ENCODE results near the gene ARL16.

Gene ARL16

DNA sequence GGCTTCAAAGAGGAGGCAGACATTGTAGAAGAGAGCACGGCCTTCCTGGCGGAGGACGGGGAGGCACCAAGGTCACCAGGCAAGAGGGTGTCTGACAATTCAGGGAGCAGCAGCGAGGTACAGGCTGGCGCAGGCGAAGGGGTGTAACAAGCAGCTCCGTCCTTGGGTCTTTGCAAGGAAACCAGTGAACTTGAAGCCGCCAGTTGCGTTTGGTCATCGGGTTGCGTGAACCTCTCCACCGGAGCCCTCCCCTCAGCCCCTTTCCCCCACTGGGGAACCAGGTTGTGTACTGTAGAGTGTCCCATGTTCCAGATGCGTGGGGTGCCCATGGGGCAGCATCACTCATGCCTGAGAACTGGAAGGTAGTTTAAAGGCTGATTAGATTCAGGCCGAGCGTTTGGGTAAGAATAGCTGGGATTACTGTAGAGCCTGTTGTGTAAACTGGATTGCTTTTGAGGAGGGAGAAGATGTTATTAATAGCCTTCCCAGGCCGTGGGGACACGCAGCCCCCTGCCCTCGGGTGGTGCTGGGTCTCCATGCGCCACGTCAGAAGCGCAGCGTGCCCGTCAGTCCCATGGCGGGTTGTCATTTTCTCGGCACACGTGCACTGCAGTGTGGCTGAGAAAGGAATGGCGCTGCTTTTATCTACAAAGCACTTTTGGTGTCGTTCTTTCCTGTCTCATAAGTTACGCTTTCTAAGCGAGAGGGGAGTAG is 22.1 kb upstream of the ARL16 start:
- H3K9me3 ChIP-seq (ENCODE audit: insufficient read depth, low read length), result no peaks in the 10 kb centered on the region
- H3K36me3 ChIP-seq (replicated peaks; ENCODE audit: low read depth, low read length), result peaks cover 45% of the 10 kb centered on the region
- no peaks in the 10 kb centered on the region for H3K27me3 ChIP-seq (ENCODE audit: low read depth, low read length)
- peaks cover 23% of the 10 kb centered on the region for H3K4me1 ChIP-seq (ENCODE audit: low read length)
- peaks cover 51% of the 10 kb centered on the region for H3K79me2 ChIP-seq (ENCODE audit: low read length)
- H3K4me2 ChIP-seq (ENCODE audit: low read length), result no peak overlapping the region
- H2AFZ ChIP-seq (ENCODE audit: low read depth, low read length), result no peak overlapping the region
- H3K27ac ChIP-seq (ENCODE audit: low read length), result no peak overlapping the region
- H4K20me1 ChIP-seq (ENCODE audit: insufficient read depth, low read length), result peaks cover 6% of the 10 kb centered on the region
- H3K4me3 ChIP-seq (ENCODE audit: low read length), result no peak overlapping the region
- H3K9ac ChIP-seq (ENCODE audit: low read length), result no peak overlapping the region
- TF ChIP-seq, protein P1, sequence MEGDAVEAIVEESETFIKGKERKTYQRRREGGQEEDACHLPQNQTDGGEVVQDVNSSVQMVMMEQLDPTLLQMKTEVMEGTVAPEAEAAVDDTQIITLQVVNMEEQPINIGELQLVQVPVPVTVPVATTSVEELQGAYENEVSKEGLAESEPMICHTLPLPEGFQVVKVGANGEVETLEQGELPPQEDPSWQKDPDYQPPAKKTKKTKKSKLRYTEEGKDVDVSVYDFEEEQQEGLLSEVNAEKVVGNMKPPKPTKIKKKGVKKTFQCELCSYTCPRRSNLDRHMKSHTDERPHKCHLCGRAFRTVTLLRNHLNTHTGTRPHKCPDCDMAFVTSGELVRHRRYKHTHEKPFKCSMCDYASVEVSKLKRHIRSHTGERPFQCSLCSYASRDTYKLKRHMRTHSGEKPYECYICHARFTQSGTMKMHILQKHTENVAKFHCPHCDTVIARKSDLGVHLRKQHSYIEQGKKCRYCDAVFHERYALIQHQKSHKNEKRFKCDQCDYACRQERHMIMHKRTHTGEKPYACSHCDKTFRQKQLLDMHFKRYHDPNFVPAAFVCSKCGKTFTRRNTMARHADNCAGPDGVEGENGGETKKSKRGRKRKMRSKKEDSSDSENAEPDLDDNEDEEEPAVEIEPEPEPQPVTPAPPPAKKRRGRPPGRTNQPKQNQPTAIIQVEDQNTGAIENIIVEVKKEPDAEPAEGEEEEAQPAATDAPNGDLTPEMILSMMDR (IDR thresholded peaks at IDR 0.05; ENCODE audit: low read depth, low read length), result no peak
- TF ChIP-seq EZH2phosphoT487 (IDR thresholded peaks at IDR 0.05; ENCODE audit: low read depth), result no peak

DNA sequence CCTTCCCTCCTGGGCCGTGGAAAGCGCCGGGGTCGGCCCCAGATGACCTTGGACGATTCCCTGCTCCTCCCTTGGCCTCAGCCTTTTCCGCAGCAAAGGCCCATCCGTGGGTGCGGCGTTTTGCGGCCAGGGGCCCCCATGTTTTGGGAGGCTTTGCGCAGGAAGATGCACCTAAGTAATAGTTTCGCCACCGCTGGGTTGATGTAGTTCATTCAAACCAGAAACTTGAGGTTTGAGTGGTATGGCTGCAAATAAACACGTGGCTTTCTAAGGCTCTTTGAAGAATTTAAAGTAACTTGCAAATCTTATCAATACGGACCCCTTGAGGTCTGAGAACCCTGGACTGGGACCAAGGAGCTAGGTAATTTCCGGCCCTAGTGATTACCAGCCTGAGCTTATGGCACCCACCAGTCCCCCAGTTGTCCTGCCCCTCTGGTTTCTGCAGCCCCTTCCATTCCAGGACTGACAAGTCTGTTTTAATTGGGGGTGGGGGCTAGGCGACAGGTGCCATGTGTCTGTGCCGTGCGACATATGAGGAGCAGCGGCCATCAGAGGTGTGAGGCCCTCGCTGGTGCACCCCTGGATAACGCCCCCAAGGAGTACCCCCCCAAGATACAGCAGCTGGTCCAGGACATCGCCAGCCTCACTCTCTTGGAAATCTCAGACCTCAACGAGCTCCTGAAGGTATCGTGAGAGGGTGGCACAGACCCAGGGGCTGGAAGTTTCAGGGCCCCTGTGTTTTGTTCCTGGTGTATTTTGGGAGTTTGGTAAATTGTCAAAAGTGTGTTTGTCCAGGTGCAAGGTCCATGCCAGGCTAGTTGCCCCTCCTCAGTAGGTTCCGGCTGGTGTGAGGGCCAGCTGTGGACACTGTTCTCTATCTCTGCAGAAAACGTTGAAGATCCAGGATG is 20.4 kb upstream of the ARL16 start:
- no peak for TF ChIP-seq EZH2phosphoT487 (IDR thresholded peaks at IDR 0.05; ENCODE audit: low read depth)
- TF ChIP-seq, protein P1 (IDR thresholded peaks at IDR 0.05; ENCODE audit: low read depth, low read length), result no peak
- H3K9ac ChIP-seq (ENCODE audit: low read length), result peak overlapping the region; percentile 95
- H3K27ac ChIP-seq (ENCODE audit: low read length), result peak overlapping the region; percentile 58
- peaks cover 19% of the 10 kb centered on the region for H3K4me1 ChIP-seq (ENCODE audit: low read length)
- no peaks in the 10 kb centered on the region for H3K27me3 ChIP-seq (ENCODE audit: low read depth, low read length)
- peak overlapping the region; percentile 95 for H3K4me3 ChIP-seq (ENCODE audit: low read length)
- H4K20me1 ChIP-seq (ENCODE audit: insufficient read depth, low read length), result peaks cover 6% of the 10 kb centered on the region
- no peaks in the 10 kb centered on the region for H3K9me3 ChIP-seq (ENCODE audit: insufficient read depth, low read length)
- peak overlapping the region; percentile 95 for H3K4me2 ChIP-seq (ENCODE audit: low read length)
- no peak overlapping the region for H2AFZ ChIP-seq (ENCODE audit: low read depth, low read length)
- H3K79me2 ChIP-seq (ENCODE audit: low read length), result peaks cover 63% of the 10 kb centered on the region
- H3K36me3 ChIP-seq (replicated peaks; ENCODE audit: low read depth, low read length), result peaks cover 49% of the 10 kb centered on the region

DNA sequence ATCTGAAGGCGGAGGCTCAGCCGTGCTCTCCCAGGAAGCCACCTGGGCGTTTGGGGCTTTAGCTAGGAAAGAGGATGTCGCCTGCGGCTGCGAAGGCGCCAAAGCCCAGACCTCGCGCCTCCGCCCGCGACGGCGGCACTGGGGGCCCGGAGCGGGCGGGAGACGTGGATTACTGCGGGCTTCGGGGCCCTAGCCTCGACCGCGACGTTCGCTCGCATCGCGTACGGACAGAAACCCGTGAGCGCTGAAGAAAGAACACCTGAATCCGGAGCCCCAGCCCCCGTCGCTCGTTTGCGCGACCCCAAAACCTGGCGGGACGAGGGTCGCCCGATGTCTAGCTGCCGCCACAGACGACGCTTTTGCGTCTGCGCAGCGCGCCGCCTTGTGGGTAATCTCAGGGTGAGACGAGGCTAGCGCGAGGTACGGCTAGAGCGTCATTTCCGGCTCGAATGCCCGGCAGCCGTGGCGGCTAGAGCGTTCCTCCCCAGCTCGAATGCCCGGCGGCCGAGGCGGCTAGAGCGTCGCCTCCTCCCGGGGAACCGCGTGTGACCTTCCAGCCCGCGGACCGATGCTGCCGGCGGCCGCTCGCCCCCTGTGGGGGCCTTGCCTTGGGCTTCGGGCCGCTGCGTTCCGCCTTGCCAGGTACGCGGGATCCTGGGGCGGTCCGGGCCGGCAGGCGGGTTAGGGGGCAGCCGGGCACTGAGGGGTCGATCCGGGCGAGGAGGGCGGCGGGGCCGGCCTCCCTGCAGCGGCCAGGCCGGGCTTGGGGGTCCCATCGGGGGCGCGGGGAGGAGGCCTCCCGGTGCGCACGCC is 19.5 kb upstream of the ARL16 start, which contains the start of gene MRPL12:
Gene MRPL12, plus strand, starts transcription at position 434 of the 813 bp plus-strand sequence. Its CDS starts 135 bp downstream, at position 569.
- H3K9me3 ChIP-seq (ENCODE audit: insufficient read depth, low read length), result no peaks in the 10 kb centered on the region
- peaks cover 70% of the 10 kb centered on the region for H3K79me2 ChIP-seq (ENCODE audit: low read length)
- peak within 1 kb of the TSS; percentile 95 for H3K9ac ChIP-seq (ENCODE audit: low read length)
- H3K36me3 ChIP-seq (replicated peaks; ENCODE audit: low read depth, low read length), result peaks cover 49% of the 10 kb centered on the region
- H3K27ac ChIP-seq (ENCODE audit: low read length), result peak within 1 kb of the TSS; percentile 68
- no peak for TF ChIP-seq EZH2phosphoT487 (IDR thresholded peaks at IDR 0.05; ENCODE audit: low read depth)
- TF ChIP-seq, protein P1 (IDR thresholded peaks at IDR 0.05; ENCODE audit: low read depth, low read length), result no peak
- H3K4me3 ChIP-seq (ENCODE audit: low read length), result peak within 1 kb of the TSS; percentile 95
- H3K4me1 ChIP-seq (ENCODE audit: low read length), result peaks cover 19% of the 10 kb centered on the region
- H4K20me1 ChIP-seq (ENCODE audit: insufficient read depth, low read length), result peaks cover 6% of the 10 kb centered on the region
- H3K27me3 ChIP-seq (ENCODE audit: low read depth, low read length), result no peaks in the 10 kb centered on the region
- H3K4me2 ChIP-seq (ENCODE audit: low read length), result peak within 1 kb of the TSS; percentile 95
- 0 out of 2 replicates have a peak within 1 kb of the TSS, but pooled peaks have one; percentile 16 for H2AFZ ChIP-seq (ENCODE audit: low read depth, low read length)

All from OCI-LY3 (cell line).